Vagina (tissue), 2 donors: ENCODE measurements around the gene DMGDH. TPM values are rescaled to one million over a fixed set of nuclear protein-coding genes. Genes with fewer than 3 reads are reported as not detected.

Source experiments
- DNase-seq, 2 donors: peaks; one replicate each; pipeline ENCODE4 v3.0.0-alpha.2; 2017; ENCODE audit errors: extremely low spot score in 2 of 2
- H3K27ac ChIP-seq: fragments of 200-600 bp; sonication (generic); one replicate; pipeline ENCODE4 v1.5.1; 2019
- H3K27me3 ChIP-seq: fragments of 200-600 bp; sonication (generic); one replicate; pipeline ENCODE4 v1.5.1; 2019
- H3K36me3 ChIP-seq, 2 donors: fragments of 200-600 bp; sonication (generic); one replicate each; pipeline ENCODE4 v1.5.1; 2017 to 2019
- H3K4me1 ChIP-seq: fragments of 200-600 bp; sonication (generic); one replicate; pipeline ENCODE4 v1.5.1; 2019
- H3K4me3 ChIP-seq, 2 donors: fragments of 200-600 bp; sonication (generic); 1 replicate in 1 of 2; 2 replicates in 1 of 2; pipeline ENCODE4 v1.5.1; 2016 to 2019
- H3K9me3 ChIP-seq: fragments of 200-600 bp; sonication (generic); one replicate; pipeline ENCODE4 v1.5.1; 2019
- POLR2A ChIP-seq, 2 donors: fragments of 450-650 bp; IDR thresholded peaks; one replicate each; pipeline ENCODE4 v1.6.1; 2017; ENCODE audit warnings: antibody characterized with exemption in 2 of 2, mild to moderate bottlenecking in 2 of 2, moderate library complexity in 2 of 2
- POLR2AphosphoS5 ChIP-seq, 2 donors: sonication (generic); formaldehyde crosslinking; IDR thresholded peaks; one replicate each; pipeline ENCODE4 v1.9.0; 2017; ENCODE audit warnings: antibody characterized with exemption in 2 of 2, mild to moderate bottlenecking in 2 of 2, low read depth in 1 of 2; ENCODE audit not compliant: insufficient read depth in 1 of 2
- intact Hi-C: fragments of 100-400 bp; cut with DNase I; formaldehyde crosslinking; loops from one replicate; pipeline ENCODE4 v1.15.1; 2023
- total RNA-seq: library from RNA; depleted of rRNA; stranded (reverse); fragments of >200 nt; gene quantifications from one replicate; pipeline ENCODE4 v1.2.3, GENCODE V29; 2016
- TF ChIP-seq, protein P1 (sequence below), 3 experiments: fragments of 450-650 bp in 2 of 3; fragments of 200-600 bp in 1 of 3; sonication (generic) in 1 of 3; IDR thresholded peaks; one replicate each; pipeline ENCODE4 v1.5.1; 2017 to 2019; ENCODE audit warnings: antibody characterized with exemption in 3 of 3, mild to moderate bottlenecking in 2 of 3, moderate library complexity in 2 of 3

The DMGDH gene
- total RNA-seq, 1 donor from 2014 or later: 4.2 TPM

DNA sequence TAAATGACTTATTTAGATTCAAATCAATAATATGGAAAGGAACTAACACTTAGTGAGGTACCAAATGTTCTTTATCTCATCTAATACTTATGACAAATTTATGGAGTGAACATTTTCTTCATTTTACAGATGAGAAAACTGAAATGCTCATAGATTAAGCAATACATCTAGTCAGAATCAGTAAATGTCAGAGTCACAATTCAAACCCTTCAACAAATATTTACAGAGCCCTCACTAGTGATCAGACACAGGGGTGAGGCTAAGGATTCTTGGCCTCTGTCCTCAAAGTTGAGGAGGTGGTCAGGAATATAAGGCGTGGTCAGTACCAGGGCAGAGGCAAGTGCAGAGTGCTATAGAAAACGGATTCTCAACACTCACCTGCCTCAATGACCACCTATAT is 54.8 kb downstream of the DMGDH start:
- intact Hi-C loops: no loop called here
- no peaks in the 10 kb centered on the region for H3K36me3 ChIP-seq
- TF ChIP-seq POLR2A (IDR thresholded peaks at IDR 0.05) (no peak), POLR2AphosphoS5 (IDR thresholded peaks at IDR 0.05; ENCODE audit: insufficient read depth in 1 of 2, low read depth in 1 of 2) (no peak)
- TF ChIP-seq, protein P1, sequence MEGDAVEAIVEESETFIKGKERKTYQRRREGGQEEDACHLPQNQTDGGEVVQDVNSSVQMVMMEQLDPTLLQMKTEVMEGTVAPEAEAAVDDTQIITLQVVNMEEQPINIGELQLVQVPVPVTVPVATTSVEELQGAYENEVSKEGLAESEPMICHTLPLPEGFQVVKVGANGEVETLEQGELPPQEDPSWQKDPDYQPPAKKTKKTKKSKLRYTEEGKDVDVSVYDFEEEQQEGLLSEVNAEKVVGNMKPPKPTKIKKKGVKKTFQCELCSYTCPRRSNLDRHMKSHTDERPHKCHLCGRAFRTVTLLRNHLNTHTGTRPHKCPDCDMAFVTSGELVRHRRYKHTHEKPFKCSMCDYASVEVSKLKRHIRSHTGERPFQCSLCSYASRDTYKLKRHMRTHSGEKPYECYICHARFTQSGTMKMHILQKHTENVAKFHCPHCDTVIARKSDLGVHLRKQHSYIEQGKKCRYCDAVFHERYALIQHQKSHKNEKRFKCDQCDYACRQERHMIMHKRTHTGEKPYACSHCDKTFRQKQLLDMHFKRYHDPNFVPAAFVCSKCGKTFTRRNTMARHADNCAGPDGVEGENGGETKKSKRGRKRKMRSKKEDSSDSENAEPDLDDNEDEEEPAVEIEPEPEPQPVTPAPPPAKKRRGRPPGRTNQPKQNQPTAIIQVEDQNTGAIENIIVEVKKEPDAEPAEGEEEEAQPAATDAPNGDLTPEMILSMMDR (IDR thresholded peaks at IDR 0.05): no peak
- no peaks in the 10 kb centered on the region for H3K9me3 ChIP-seq
- H3K4me1 ChIP-seq: no peaks in the 10 kb centered on the region
- no peak overlapping the region for H3K27ac ChIP-seq
- DNase-seq: no peak
- H3K4me3 ChIP-seq: no peak overlapping the region
- H3K27me3 ChIP-seq: no peaks in the 10 kb centered on the region

DNA sequence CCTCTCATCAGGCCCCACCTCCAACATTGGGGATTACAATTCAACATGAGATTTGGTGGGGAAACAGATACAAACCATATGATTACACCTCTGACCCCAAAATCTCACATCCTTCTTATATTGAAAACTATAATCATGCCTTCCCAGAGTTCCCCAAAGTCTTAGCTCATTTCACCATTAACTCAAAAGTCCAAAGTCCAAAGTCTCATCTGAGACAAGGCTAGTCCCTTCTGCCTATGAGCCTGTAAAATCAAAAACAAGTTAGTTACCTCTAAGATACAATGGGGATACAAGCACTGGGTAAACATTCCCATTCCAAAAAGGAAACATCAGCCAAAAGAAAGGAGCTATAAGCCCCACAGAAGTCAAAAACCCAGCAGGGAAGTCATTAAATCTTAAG is 57.6 kb downstream of the DMGDH start:
- no peaks in the 10 kb centered on the region for H3K4me1 ChIP-seq
- TF ChIP-seq POLR2A (IDR thresholded peaks at IDR 0.05) (no peak), POLR2AphosphoS5 (IDR thresholded peaks at IDR 0.05; ENCODE audit: insufficient read depth in 1 of 2, low read depth in 1 of 2) (no peak)
- TF ChIP-seq, protein P1 (IDR thresholded peaks at IDR 0.05): no peak
- no peaks in the 10 kb centered on the region for H3K9me3 ChIP-seq
- DNase-seq: no peak
- no peak overlapping the region for H3K4me3 ChIP-seq
- no peaks in the 10 kb centered on the region for H3K36me3 ChIP-seq
- no peaks in the 10 kb centered on the region for H3K27me3 ChIP-seq
- intact Hi-C loops: no loop called here
- no peak overlapping the region for H3K27ac ChIP-seq

DNA sequence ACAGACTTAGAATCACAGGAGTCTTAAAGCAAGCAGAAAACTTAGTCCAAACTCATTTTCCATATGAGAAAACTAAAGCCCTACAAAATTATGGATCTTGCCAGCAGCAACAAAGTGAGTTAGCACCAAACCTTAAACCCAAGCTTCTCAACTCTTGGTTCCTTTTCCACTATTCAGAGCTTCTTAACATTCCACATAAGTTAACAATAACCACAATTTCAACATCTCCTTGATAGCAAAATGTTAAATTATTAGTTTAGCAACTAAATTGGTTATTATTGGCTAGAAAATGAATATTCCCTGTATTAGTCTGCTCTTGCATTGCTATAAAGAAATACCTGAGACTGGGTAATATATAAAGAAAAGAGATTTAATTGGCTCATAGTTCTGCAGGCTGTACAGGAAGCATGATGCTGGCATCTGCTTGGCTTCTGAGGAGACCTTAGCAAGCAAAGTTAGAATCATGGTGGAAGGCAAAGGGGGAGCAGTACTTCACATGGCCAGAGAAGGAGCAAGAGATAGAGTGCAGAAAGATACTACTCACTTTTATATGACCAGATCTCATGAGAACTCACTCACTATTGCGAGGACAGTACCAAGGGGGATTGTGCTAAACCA is 58.1 kb downstream of the DMGDH start:
- Histone ChIP-seq H3K9me3 (no peaks in the 10 kb centered on the region), H3K4me3 (no peak overlapping the region), H3K27me3 (no peaks in the 10 kb centered on the region), H3K4me1 (no peaks in the 10 kb centered on the region), H3K27ac (no peak overlapping the region), H3K36me3 (no peaks in the 10 kb centered on the region)
- DNase-seq: no peak
- intact Hi-C loops: no loop called here
- TF ChIP-seq POLR2A (IDR thresholded peaks at IDR 0.05) (no peak), POLR2AphosphoS5 (IDR thresholded peaks at IDR 0.05; ENCODE audit: insufficient read depth in 1 of 2, low read depth in 1 of 2) (no peak)
- TF ChIP-seq, protein P1 (IDR thresholded peaks at IDR 0.05): no peak

DNA sequence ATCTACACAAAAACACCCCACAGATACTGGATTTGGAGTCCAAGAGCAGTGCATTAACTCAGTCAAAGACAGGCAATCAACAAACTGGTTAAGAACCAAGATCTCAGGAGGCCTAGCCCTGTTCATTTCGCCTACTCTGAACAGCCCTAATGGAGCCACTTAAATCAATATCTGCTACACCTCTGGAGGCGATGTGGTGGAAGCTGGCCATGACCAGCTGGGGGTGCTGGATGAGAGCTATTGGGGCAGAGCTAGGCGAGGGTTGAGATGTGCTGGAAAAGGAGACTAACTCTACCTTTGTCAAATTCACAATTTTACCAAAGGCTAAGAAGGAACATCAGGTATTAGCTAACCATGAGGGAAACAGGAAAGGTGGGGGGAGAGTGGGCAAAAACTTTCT is 61.1 kb downstream of the DMGDH start:
- Histone ChIP-seq H3K27ac (no peak overlapping the region), H3K4me1 (no peaks in the 10 kb centered on the region), H3K27me3 (no peaks in the 10 kb centered on the region), H3K9me3 (no peaks in the 10 kb centered on the region), H3K4me3 (no peak overlapping the region), H3K36me3 (no peaks in the 10 kb centered on the region)
- intact Hi-C loops: no loop called here
- no peak for DNase-seq
- TF ChIP-seq POLR2A (IDR thresholded peaks at IDR 0.05) (no peak), POLR2AphosphoS5 (IDR thresholded peaks at IDR 0.05; ENCODE audit: insufficient read depth in 1 of 2, low read depth in 1 of 2) (no peak)
- TF ChIP-seq, protein P1 (IDR thresholded peaks at IDR 0.05): no peak

DNA sequence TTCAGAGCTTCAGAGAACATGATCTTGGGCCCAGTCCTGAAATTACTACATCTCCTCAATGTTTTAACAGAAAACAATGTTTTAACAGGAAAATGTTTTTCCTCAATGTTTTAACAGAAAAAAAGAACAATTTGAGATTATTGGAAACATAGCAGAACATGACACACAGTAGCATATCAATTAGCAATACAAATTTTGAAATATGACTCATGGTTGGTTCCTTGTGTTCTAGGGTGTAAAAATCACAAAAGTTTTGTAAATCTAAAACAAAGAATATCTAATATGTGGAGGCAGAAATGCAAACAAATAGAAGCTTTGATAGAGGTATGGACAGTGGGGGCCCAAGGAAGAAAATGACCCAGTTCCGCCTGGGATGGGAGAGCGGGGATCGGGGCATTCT is 61.6 kb downstream of the DMGDH start:
- Histone ChIP-seq H3K4me1 (no peaks in the 10 kb centered on the region), H3K36me3 (no peaks in the 10 kb centered on the region), H3K27ac (no peak overlapping the region), H3K4me3 (no peak overlapping the region), H3K9me3 (no peaks in the 10 kb centered on the region), H3K27me3 (no peaks in the 10 kb centered on the region)
- intact Hi-C loops: no loop called here
- TF ChIP-seq, protein P1 (IDR thresholded peaks at IDR 0.05): no peak
- TF ChIP-seq POLR2A (IDR thresholded peaks at IDR 0.05) (no peak), POLR2AphosphoS5 (IDR thresholded peaks at IDR 0.05; ENCODE audit: insufficient read depth in 1 of 2, low read depth in 1 of 2) (no peak)
- no peak for DNase-seq
